ENCODE data around the gene STK35. TPM values are rescaled to one million over a fixed set of nuclear protein-coding genes. Genes with fewer than 3 reads are reported as not detected.

Gene STK35
- total and polyA plus RNA-seq, 8 donors = 3.5 to 10.7 (median 5.6) TPM

DNA sequence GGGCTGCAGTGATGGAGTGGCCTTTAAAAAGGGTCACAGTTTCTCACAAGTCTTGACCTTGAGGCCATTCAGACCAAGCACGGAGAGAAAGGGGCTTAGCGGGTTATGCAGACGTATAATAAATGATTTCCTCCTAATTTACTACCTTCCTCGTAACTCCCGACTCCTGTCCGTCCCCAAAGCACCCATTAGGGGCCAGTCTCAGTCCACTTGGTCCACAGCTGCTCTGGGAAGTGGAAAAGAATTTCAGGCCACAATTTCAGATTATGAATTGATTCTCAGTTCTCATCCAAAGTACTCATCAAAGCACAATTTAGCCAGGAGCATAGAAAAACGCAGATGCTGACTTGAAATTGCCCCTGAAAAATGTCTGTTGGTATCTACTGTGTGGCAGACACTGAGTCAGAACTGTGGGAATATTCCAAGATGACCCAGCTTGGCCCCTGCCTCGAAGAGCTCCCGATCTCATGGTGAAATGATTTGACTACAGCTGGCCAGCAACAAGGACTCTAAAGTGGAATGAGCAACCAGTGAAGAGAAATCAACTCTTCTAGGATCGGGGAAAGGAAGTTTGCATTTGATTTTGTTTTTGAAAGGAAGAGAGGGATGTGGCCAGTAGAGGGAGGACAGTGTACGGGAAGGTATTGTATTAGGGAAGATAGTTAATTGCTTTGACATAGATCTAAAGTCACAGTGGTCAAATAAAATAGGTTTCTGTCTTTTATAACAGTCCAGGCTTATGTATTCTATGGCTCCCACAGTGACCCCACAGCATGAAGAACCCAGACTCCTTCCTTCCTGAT lies 15.2 kb upstream of the STK35 start:
- intact Hi-C loops (cut with DNase I) = no loop called here
- H3K4me3 ChIP-seq = no peak overlapping the region
- H3K27me3 ChIP-seq = peaks cover 0 to 9% (median 0%) of the 10 kb centered on the region in 4 donors
- H3K4me1 ChIP-seq = no peaks in the 10 kb centered on the region
- no peak for DNase-seq
- WGBS, 2 donors = 27 to 40% methylated on average over 11 of the region's 11 CpGs
- no peak overlapping the region for H3K27ac ChIP-seq
- H3K9me3 ChIP-seq = no peaks in the 10 kb centered on the region
- no peak for TF ChIP-seq CTCF (IDR thresholded peaks at IDR 0.05)
- no peak for FAIRE-seq
- no peak for ATAC-seq
- H3K36me3 ChIP-seq = no peaks in the 10 kb centered on the region

GRCh38 chr20:2086980-2087377 lies 14.6 kb upstream of the STK35 start:
- FAIRE-seq (no peak), ATAC-seq (no peak), DNase-seq (no peak)
- H3K9me3 ChIP-seq = no peaks in the 10 kb centered on the region
- H3K27me3 ChIP-seq = peaks cover 0 to 9% (median 0%) of the 10 kb centered on the region in 4 donors
- TF ChIP-seq CTCF (IDR thresholded peaks at IDR 0.05) = no peak
- H3K36me3 ChIP-seq = no peaks in the 10 kb centered on the region
- H3K4me3 ChIP-seq = no peak overlapping the region
- H3K27ac ChIP-seq = no peak overlapping the region
- H3K4me1 ChIP-seq = no peaks in the 10 kb centered on the region
- intact Hi-C loops (cut with DNase I) = no loop called here
- WGBS, 2 donors = 47 to 59% methylated on average over 2 of the region's 2 CpGs

DNA sequence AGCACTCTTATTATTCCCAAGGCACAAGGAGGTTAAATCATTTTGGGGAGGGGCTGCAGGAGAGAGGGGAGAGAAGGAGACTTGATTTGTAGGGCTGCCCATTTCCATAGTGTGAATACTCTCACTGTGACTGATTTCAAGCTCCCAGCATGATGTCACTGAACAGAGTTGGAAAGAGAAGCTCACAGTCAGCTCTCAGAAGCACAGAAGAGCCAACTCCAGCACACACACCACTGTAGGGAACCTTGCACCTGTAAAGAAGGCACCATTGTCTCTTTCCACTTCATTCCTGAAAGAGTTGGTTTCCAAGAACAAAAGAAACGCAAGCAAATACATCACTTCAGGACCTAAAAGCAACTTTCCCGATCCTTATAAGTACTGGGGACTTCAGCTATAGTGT lies 12.7 kb upstream of the STK35 start:
- H3K27me3 ChIP-seq = peaks cover 0 to 9% (median 0%) of the 10 kb centered on the region in 4 donors
- 18 to 22% methylated on average over 2 of the region's 2 CpGs for WGBS, 2 donors
- H3K9me3 ChIP-seq = no peaks in the 10 kb centered on the region
- TF ChIP-seq CTCF (IDR thresholded peaks at IDR 0.05) = no peak
- H3K27ac ChIP-seq = no peak overlapping the region
- FAIRE-seq (no peak), ATAC-seq (no peak), DNase-seq (no peak)
- intact Hi-C loops (cut with DNase I) = no loop called here
- no peaks in the 10 kb centered on the region for H3K4me1 ChIP-seq
- H3K4me3 ChIP-seq = no peak overlapping the region
- H3K36me3 ChIP-seq = no peaks in the 10 kb centered on the region

DNA sequence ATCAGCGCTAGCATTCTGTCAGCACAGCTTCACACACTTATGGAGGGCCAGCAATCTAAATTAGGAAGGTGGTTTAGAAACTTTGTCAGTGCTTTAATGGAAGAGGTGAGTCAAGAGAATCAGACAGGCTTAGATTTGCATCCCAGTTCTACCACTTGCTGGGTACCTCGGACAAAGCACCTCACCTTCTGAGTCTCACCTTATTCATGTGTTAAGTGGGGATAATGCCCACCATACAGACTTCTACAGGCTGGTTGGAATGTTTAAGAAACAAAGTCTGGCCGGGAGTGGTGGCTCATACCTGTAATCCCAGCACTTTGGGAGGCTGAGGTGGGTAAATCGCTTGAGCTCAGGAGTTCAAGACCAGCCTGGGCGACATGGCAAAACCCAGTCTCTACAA lies 12.2 kb upstream of the STK35 start:
- intact Hi-C loops (cut with DNase I) = no loop called here
- no peak overlapping the region for H3K27ac ChIP-seq
- no peak for TF ChIP-seq CTCF (IDR thresholded peaks at IDR 0.05)
- H3K9me3 ChIP-seq = no peaks in the 10 kb centered on the region
- H3K4me3 ChIP-seq = no peak overlapping the region
- no peaks in the 10 kb centered on the region for H3K36me3 ChIP-seq
- ATAC-seq (no peak), DNase-seq (no peak), FAIRE-seq (no peak)
- no peaks in the 10 kb centered on the region for H3K4me1 ChIP-seq
- 50 to 57% methylated on average over 5 of the region's 5 CpGs for WGBS, 2 donors
- peaks cover 0 to 9% (median 0%) of the 10 kb centered on the region in 4 donors for H3K27me3 ChIP-seq

DNA sequence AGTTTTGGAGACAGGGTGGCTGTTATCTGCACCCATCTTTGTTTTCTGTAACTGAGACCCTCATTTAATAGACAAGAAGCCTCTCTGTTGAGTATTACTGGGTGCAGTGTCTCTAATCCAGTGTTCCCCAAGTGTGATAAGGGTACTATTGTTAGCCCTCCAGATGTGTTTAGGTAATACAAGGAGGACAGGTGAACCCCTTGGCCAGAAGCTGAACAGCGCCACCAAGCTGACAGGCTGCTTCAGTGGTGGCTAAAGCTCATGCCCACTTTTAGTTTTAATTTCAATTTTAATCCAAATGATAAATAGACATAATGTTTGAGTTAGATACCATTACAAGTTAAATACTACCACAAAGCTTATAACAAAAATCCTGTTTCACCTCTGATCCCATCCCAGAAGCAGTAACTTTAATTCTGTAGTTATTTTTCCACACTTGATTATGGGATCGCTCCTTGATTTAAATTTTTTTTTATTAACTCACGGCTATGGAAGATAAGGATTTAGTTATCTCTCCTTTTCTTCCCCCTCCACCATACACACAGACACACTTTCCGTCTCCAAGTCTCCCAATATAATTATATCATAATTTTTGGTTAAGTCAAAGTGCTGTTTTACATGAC lies 8.4 kb upstream of the STK35 start:
- Histone ChIP-seq H3K4me3 (no peak overlapping the region), H3K9me3 (no peaks in the 10 kb centered on the region), H3K27me3 (peaks cover 0 to 9% (median 0%) of the 10 kb centered on the region in 4 donors), H3K27ac (no peak overlapping the region), H3K4me1 (no peaks in the 10 kb centered on the region), H3K36me3 (no peaks in the 10 kb centered on the region)
- DNase-seq (no peak), ATAC-seq (no peak), FAIRE-seq (no peak)
- WGBS, 2 donors = 30 to 39% methylated on average over 4 of the region's 4 CpGs
- peak in 2 of 4 donors; percentile 10 to 26 for TF ChIP-seq CTCF (IDR thresholded peaks at IDR 0.05)
- intact Hi-C loops (cut with DNase I) = no loop called here

All from pancreas (tissue), 10 donors.